ENCODE measurements around the gene SRPK1. TPM values are rescaled to one million over a fixed set of nuclear protein-coding genes. Genes with fewer than 3 reads are reported as not detected.
"Not testable (repeated sequence)": the region's sequence is repeated elsewhere in the genome, so short reads cannot be mapped to it uniquely, and the experiment has no call there.

SRPK1 gene
- 22.5 and 23.3 TPM in 2 replicates for total RNA-seq
- 7.2 TPM for polyA plus RNA-seq (2012)

- peak; percentile 90 for DNase-seq (ENCODE audit: low read depth)
These were observed at the start of gene SRPK1 for GRCh38 chr6:35920793-35921732. Gene SRPK1, minus strand, starts transcription at chr6:35921098. Its CDS starts 42 bp downstream, at chr6:35921056.

DNA sequence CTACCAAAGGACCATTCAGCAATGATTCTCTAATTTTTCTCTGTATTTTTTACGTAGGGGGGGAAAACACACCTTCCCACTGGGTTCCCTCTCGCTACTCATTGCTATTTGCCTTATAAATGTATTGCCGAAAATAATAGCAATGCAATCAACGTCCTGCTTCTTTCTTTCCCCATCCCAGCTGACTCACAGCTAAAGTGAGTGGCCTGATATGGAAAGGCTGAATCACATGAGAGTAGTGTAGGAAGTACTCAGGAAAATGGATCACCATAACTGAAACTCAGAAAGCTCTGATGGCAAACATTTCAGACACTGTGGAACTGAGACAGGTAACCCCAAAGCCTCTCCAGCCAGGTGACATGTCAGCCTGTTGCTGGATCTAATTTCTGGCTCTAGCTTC, 49.3 kb upstream of the SRPK1 start:
- DNase-seq (ENCODE audit: low read depth): no peak

DNA sequence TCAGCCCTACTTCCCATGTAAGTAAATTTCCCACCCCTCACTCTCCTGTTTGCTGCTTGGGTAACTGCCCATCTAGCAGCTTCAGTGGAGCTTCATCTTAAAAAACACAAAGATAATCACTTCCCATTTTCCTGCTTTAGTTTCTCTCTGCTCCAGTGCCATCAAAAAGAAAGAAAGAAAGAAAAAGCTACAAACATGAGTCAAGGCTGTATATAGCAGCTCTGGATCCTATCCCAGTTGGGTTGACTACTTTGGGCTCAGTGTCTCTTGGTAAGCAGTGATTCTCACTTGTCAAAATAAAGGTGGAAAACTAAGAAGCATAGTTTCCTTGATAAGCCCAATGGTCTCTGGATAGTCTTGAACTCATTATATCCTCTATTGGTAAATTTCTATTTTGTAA, 48.7 kb upstream of the SRPK1 start:
- DNase-seq (ENCODE audit: low read depth): no peak

- no peak for DNase-seq (ENCODE audit: low read depth)
These were observed 47.9 kb upstream of the SRPK1 start for GRCh38 chr6:35968821-35969220.

DNA sequence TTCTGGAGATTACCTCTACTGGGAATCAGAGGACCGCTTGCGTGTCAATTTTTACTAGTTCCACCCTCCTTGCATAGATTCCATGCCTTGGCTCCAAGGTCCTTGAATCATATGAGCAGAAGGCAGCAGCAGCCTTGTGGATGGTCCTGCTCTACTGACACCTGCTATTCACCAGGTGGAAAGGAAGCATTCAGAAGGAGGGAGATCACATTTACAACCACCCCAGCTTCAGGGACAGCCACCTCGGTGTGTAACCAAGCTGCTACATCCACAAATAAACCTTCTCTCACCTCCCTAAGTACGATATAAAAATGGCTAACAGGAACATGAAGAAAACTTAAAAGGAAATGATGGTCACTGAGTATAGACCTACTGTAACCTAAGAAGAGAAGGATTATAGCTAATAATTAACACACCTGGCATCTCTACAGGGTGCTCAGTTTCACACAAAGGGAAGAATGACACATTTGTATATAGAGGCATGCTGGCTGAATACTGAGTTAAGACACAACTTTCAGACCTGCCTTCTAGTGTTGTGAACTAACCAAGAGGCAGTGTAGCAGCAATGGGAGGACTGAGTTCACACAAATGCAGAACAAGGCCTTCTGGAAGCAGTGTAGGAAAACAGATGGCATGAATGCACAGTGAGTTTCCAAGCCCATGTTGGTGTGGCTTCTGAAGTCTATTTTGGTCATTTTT, 46.3 kb upstream of the SRPK1 start:
- no peak for DNase-seq (ENCODE audit: low read depth)

- DNase-seq (ENCODE audit: low read depth): no peak
These were observed 42.1 kb upstream of the SRPK1 start for GRCh38 chr6:35962779-35963560.

DNA sequence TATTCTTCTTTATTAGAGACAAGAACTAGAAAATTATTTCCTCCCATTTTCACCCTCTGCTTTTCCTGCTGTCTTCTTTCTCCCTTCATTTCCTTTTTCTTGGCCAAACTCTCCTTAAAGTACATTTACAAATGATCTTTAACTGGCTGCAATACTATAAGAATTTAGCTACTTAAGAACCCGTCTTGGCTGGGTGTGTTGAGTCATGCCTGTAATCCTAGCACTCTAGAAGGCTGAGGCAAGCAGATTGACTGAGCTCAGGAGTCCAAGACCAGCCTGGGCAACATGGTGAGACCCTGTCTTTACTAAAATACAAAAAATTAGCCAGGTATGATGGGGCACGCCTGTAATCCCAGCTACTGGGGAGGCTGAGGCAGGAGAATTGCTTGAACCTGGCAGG, 39.3 kb upstream of the SRPK1 start:
- no peak for DNase-seq (ENCODE audit: low read depth)

DNA sequence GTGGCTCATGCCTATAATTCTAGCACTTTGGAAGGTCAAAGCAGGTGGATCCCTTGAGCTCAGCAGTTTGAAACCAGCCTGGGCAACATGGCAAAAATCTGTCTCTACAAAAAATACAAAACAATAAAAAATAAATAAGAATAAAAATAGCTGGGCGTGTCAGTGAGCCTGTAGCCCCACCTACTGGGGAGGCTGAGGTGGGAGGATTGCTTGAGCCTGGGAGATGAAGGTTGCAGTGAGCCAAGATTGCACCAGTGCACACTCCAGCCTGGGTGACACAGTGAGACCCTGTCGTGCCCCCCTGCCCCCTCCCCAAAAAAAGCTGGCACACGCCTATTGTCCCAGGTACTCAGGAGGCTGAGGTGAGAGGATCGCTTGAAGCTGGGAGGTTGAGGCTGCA, 35.1 kb upstream of the SRPK1 start:
- no peak for DNase-seq (ENCODE audit: low read depth)

- no peak for DNase-seq (ENCODE audit: low read depth)
These were observed 34.6 kb upstream of the SRPK1 start for GRCh38 chr6:35955521-35955920.

DNA sequence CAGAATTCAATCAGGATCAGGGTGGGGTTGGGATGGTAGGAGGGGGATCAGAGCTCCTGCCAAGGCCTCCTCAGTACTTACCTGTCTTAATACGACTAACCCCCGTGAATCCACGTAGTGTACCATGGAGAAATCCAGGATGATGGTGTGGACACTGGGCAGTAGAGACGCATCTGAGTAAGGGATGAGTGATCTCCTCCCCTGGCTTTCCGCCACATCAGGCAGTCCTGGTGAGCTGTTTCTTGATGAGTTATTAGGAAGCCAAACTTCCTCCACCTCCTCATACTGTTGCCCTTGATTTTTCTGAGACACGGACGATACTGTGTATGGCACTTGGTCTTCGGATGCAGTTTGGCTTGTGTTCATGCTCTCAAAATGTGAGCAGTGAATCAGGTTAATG, 34.2 kb upstream of the SRPK1 start:
- DNase-seq (ENCODE audit: low read depth): no peak

GRCh38 chr6:35954333-35954732, 33.4 kb upstream of the SRPK1 start:
- DNase-seq (ENCODE audit: low read depth): no peak

- DNase-seq (ENCODE audit: low read depth): peak; percentile 12
These were observed 27.8 kb upstream of the SRPK1 start for GRCh38 chr6:35948725-35949124.

DNA sequence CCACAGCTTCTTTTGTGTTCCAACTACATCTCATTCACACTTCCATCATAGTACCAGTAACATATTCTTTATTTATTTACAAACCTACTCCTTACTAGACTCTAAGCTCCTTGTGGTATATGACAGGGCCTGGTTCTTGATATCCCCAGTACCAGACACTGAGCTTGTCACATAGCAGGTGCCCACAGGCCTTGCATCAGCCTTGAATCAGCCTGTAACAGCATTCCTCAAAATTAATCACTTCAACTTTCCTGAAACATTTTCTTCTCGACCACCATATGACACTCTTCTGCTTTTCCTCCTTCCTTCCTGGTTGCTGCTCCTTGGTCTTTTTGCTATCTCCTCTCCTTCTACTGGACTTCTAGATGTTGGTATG, 24.7 kb upstream of the SRPK1 start:
- DNase-seq (ENCODE audit: low read depth): no peak

GRCh38 chr6:35943390-35943789, 22.5 kb upstream of the SRPK1 start:
- DNase-seq (ENCODE audit: low read depth): no peak

- no peak for DNase-seq (ENCODE audit: low read depth)
These were observed 21.5 kb upstream of the SRPK1 start for GRCh38 chr6:35942355-35942754.

- DNase-seq (ENCODE audit: low read depth): not testable (repeated sequence)
These were observed 20.3 kb upstream of the SRPK1 start for GRCh38 chr6:35941170-35941569.

GRCh38 chr6:35940014-35940413, 19.1 kb upstream of the SRPK1 start:
- not testable (repeated sequence) for DNase-seq (ENCODE audit: low read depth)

GRCh38 chr6:35939259-35939658, 18.4 kb upstream of the SRPK1 start:
- DNase-seq (ENCODE audit: low read depth): not testable (repeated sequence)

DNA sequence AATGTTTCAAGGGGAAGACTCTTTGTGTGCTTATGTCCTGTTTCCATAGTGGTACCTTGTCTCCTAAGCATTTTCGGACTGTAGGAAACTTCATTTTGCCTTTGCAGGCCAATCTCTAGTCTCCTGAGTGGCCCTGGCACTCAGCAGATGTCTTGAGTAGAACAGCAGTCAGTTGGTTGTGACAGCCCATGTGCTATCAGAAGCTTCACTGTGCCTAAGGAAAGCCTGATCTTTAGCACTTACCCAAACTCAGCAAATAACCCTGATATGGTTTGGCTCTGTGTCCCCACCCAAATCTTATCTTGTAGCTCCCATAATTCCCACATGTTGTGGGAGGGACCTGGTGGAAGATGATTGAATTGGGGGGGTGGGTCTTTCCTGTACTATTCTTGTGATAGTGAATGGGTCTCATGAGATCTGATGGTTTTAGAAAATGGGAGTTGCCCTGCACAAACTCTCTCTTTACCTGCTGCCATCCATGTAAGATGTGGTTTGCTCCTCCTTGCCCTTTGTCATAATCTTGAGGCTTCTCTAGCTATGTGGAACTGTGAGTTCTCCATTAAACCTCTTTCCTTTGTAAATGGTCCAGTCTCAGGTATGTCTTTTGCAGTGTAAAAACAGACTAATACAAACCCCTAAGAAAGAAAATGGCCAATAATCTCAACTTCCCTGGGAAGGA, 15.9 kb upstream of the SRPK1 start:
- DNase-seq (ENCODE audit: low read depth): no peak

DNA sequence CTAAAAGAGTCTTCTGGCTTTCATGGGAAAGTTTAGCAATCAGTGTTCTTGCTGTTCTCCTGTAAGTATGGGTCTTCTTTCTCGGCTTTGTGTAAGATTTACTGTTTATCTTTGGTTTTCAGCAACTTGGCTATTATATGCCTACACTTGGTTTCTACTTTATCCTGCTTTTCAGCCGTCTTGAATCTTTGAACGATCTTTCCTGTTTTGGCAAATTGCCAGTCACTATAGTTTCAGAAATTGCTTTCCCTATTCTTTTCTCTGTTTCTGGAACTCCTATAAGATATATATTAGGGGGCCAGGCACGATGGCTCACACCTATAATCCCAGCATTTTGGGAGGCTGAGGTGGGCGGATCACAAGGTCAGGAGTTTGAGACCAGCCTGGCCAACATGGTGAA, 14.6 kb upstream of the SRPK1 start:
- DNase-seq (ENCODE audit: low read depth): no peak

GRCh38 chr6:35933844-35934243, 12.9 kb upstream of the SRPK1 start:
- DNase-seq (ENCODE audit: low read depth): no peak
